HUES64 (cell line): ENCODE measurements around the gene EDN3.
"Not testable (repeated sequence)": the region's sequence is repeated elsewhere in the genome, so short reads cannot be mapped to it uniquely, and the experiment has no call there.

Experiments used
- H3K27ac ChIP-seq: 2 replicates; pipeline ENCODE4 v1.7.0; 2013; ENCODE audit warnings: low read depth, low read length, inconsistent platforms
- H3K27me3 ChIP-seq: 2 replicates; pipeline ENCODE4 v1.6.1; 2013; ENCODE audit warnings: mild to moderate bottlenecking, low read length; ENCODE audit not compliant: insufficient read depth
- H3K36me3 ChIP-seq: 2 replicates; pipeline ENCODE4 v1.6.1; 2013; ENCODE audit warnings: mild to moderate bottlenecking, low read length; ENCODE audit not compliant: insufficient read depth
- H3K4me1 ChIP-seq: 2 replicates; pipeline ENCODE4 v1.6.1; 2013; ENCODE audit warnings: mild to moderate bottlenecking, low read length, moderate library complexity; ENCODE audit not compliant: insufficient read depth
- H3K4me3 ChIP-seq: 2 replicates; pipeline ENCODE4 v1.5.1; 2013; ENCODE audit warnings: mild to moderate bottlenecking, low read length, moderate library complexity
- H3K9ac ChIP-seq: 2 replicates; pipeline ENCODE4 v1.6.1; 2013; ENCODE audit warnings: mild to moderate bottlenecking, low read depth, low read length
- H3K9me3 ChIP-seq: 2 replicates; pipeline ENCODE4 v1.6.1; 2013; ENCODE audit warnings: low read depth, low read length; ENCODE audit not compliant: insufficient read depth
- WGBS: fragments of 150-250, 120-280 bp; methylation state at CpG from one replicate; pipeline ENCODE4 v1.1.7; 2013; ENCODE audit warnings: missing lambda C conversion rate; 5-methylcytosine and 5-hydroxymethylcytosine counted together

Gene EDN3

GRCh38 chr20:59324521-59325141 is 24.2 kb downstream of the EDN3 start:
- Histone ChIP-seq H3K27me3 (no peaks in the 10 kb centered on the region), H3K4me3 (no peak overlapping the region), H3K4me1 (no peaks in the 10 kb centered on the region)

GRCh38 chr20:59325142-59325523 is 24.7 kb downstream of the EDN3 start:
- H3K9me3 ChIP-seq, result no peaks in the 10 kb centered on the region
- no peak overlapping the region for H3K4me3 ChIP-seq
- H3K27me3 ChIP-seq, result no peaks in the 10 kb centered on the region
- no peak overlapping the region for H3K27ac ChIP-seq
- H3K36me3 ChIP-seq, result no peaks in the 10 kb centered on the region
- no peak overlapping the region for H3K9ac ChIP-seq
- 94% methylated on average over 9 of the region's 10 CpGs for WGBS
- no peaks in the 10 kb centered on the region for H3K4me1 ChIP-seq

More at GRCh38 chr20:59324521-59325141, 24.2 kb downstream of the EDN3 start:
- H3K9me3 ChIP-seq, result no peaks in the 10 kb centered on the region
- 92% methylated on average over 10 of the region's 10 CpGs for WGBS
- H3K27ac ChIP-seq, result no peak overlapping the region
- no peaks in the 10 kb centered on the region for H3K36me3 ChIP-seq
- no peak overlapping the region for H3K9ac ChIP-seq

GRCh38 chr20:59326188-59326587 is 25.8 kb downstream of the EDN3 start:
- 94% methylated on average over 2 of the region's 2 CpGs for WGBS

GRCh38 chr20:59328071-59328470 is 27.7 kb downstream of the EDN3 start:
- no peak overlapping the region for H3K9ac ChIP-seq
- 92% methylated on average over 4 of the region's 4 CpGs for WGBS
- no peaks in the 10 kb centered on the region for H3K4me1 ChIP-seq
- H3K4me3 ChIP-seq, result no peak overlapping the region
- H3K27me3 ChIP-seq, result no peaks in the 10 kb centered on the region
- no peaks in the 10 kb centered on the region for H3K36me3 ChIP-seq
- H3K9me3 ChIP-seq, result no peaks in the 10 kb centered on the region
- H3K27ac ChIP-seq, result no peak overlapping the region

More at GRCh38 chr20:59326188-59326587, 25.8 kb downstream of the EDN3 start:
- Histone ChIP-seq H3K9ac (no peak overlapping the region), H3K4me1 (no peaks in the 10 kb centered on the region), H3K27me3 (no peaks in the 10 kb centered on the region), H3K27ac (no peak overlapping the region), H3K36me3 (no peaks in the 10 kb centered on the region), H3K4me3 (no peak overlapping the region), H3K9me3 (no peaks in the 10 kb centered on the region)

GRCh38 chr20:59331721-59332329 is 31.4 kb downstream of the EDN3 start:
- Histone ChIP-seq H3K9me3 (no peaks in the 10 kb centered on the region), H3K4me3 (no peak overlapping the region), H3K9ac (no peak overlapping the region), H3K4me1 (no peaks in the 10 kb centered on the region), H3K27ac (no peak overlapping the region), H3K36me3 (no peaks in the 10 kb centered on the region), H3K27me3 (no peaks in the 10 kb centered on the region)
- WGBS, result 87% methylated on average over 10 of the region's 12 CpGs

DNA sequence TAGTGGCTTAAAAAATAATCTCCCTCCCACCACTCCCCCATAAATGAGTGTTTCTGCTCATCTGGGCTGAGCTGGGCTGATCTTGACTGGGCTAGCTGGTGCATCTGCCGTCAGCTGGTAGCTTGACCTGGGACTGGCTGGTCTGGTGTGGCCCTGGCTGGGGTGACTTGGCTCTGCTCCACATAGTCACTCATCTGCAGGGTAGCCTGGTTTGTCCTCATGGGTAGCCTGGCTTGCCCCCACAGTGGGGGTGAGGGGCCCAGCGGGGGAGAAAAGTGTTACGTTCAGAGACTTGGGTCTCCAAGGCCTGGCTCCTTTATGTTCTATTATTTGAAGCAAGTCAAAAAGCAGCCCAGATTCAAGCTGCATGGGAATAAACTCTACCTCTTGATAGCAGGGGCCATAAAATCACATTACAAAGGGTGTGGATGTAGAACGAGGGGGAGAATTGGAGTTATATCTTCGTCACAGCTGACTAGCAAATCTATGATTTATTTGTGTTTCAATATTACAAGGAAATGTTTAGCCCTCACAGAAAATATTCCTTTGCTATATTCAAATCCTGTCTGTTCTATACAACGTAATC is 32.9 kb downstream of the EDN3 start:
- Histone ChIP-seq H3K9me3 (no peaks in the 10 kb centered on the region), H3K27me3 (no peaks in the 10 kb centered on the region)

DNA sequence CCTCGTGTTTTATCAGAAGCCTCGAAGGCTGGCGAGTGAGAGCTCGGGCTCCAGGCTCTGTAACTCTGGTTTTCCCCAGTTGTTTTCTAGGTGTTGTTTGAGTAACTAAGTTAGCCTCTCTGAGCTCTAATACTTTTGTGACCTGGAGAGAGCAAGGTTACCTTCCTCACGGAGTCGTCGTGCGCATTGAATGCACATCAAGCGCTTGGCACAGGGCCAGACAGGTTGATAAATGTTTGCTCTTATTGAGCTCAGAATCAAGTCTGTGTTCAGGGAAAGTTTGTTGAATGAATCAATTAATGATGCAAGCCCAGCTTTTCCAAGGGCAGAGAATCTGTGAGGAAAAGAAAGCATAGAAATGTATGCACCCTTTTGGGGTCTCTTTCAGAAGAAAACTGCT is 33.5 kb downstream of the EDN3 start:
- Histone ChIP-seq H3K27ac (no peak overlapping the region), H3K4me3 (no peak overlapping the region), H3K36me3 (no peaks in the 10 kb centered on the region), H3K9ac (no peak overlapping the region), H3K9me3 (no peaks in the 10 kb centered on the region), H3K4me1 (no peaks in the 10 kb centered on the region), H3K27me3 (no peaks in the 10 kb centered on the region)
- 94% methylated on average over 9 of the region's 9 CpGs for WGBS

More for the DNA sequence above, 32.9 kb downstream of the EDN3 start:
- no peaks in the 10 kb centered on the region for H3K36me3 ChIP-seq
- no peaks in the 10 kb centered on the region for H3K4me1 ChIP-seq
- no peak overlapping the region for H3K27ac ChIP-seq
- H3K9ac ChIP-seq, result no peak overlapping the region
- 94% methylated on average over 4 of the region's 6 CpGs for WGBS
- H3K4me3 ChIP-seq, result no peak overlapping the region

DNA sequence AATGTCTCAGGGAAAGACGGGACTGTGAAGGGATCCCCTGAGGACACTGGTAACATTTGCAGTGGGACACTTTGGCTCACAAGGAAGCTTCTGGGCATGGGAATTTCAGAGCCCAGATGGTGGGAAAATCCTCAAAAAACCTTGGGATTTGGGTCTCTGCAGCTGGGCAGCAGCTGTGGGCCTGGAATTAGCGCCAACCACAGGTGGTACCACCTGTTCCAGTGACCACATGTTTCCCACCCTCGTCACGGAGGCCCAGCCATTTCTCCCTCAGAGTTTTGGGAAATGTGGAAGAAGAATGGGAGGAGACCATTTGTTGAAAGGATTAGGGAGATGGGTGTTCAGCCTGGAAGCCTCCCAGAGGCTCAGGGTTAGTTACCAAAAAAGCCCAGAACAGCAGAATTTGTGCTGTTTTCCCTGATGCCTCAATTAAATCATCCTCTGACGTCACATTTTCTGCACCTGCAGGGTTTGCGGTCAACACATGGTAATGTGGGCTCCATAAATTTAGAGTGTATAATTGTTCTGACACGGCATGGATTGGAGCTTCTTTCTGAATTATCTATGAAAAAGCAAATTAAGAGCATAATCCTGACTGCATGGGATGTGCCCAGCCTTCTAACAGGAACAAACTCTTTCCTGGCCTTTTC is 34.4 kb downstream of the EDN3 start:
- H3K4me1 ChIP-seq, result no peaks in the 10 kb centered on the region
- H3K9ac ChIP-seq, result no peak overlapping the region
- H3K4me3 ChIP-seq, result no peak overlapping the region
- H3K27me3 ChIP-seq, result no peaks in the 10 kb centered on the region
- H3K36me3 ChIP-seq, result no peaks in the 10 kb centered on the region
- H3K27ac ChIP-seq, result no peak overlapping the region
- 95% methylated on average over 7 of the region's 7 CpGs for WGBS
- no peaks in the 10 kb centered on the region for H3K9me3 ChIP-seq

GRCh38 chr20:59335377-59335776 is 35.0 kb downstream of the EDN3 start:
- H3K4me1 ChIP-seq, result no peaks in the 10 kb centered on the region
- no peaks in the 10 kb centered on the region for H3K27me3 ChIP-seq
- no peak overlapping the region for H3K9ac ChIP-seq
- 91% methylated on average over 4 of the region's 4 CpGs for WGBS
- H3K36me3 ChIP-seq, result no peaks in the 10 kb centered on the region
- H3K4me3 ChIP-seq, result no peak overlapping the region
- H3K9me3 ChIP-seq, result no peaks in the 10 kb centered on the region
- no peak overlapping the region for H3K27ac ChIP-seq

DNA sequence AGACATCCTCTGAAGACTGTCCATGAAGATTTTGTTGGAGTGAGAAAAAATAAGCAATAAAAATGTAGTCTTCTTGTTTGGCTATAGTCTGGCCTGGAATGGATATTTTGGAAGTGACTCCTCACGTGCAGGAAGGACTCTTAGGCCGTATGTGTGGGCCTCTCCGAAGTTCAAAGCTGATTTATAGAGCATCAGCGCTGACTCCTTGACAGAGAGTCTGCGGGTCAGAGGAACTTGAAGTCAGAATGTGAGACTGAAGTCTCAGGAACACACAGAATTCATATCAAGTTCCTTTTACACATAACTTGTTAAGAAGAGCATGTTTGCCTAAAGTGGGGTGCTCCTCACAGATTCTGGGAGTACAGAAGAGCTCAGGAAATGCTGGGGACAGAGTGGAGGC is 36.1 kb downstream of the EDN3 start:
- WGBS, result 92% methylated on average over 5 of the region's 5 CpGs
- Histone ChIP-seq H3K27ac (no peak overlapping the region), H3K36me3 (no peaks in the 10 kb centered on the region), H3K9me3 (no peaks in the 10 kb centered on the region), H3K4me1 (no peaks in the 10 kb centered on the region), H3K9ac (no peak overlapping the region), H3K27me3 (no peaks in the 10 kb centered on the region), H3K4me3 (no peak overlapping the region)

GRCh38 chr20:59338444-59338843 is 38.0 kb downstream of the EDN3 start:
- H3K9ac ChIP-seq, H3K27me3 ChIP-seq, H3K4me1 ChIP-seq, H3K36me3 ChIP-seq, H3K4me3 ChIP-seq, H3K9me3 ChIP-seq, H3K27ac ChIP-seq: not testable (repeated sequence)
- WGBS, result 79% methylated on average over 4 of the region's 8 CpGs
